HepG2 (cell line): ENCODE measurements around the gene BACH2. TPM values are rescaled to one million over a fixed set of nuclear protein-coding genes. Genes with fewer than 3 reads are reported as not detected.

Source experiments
- ATAC-seq: fragments of 200-7000 bp; cut with Tn5 transposase; 3 replicates; pipeline ENCODE4 v1.9.1; 2020; ENCODE audit warnings: mild to moderate bottlenecking, moderate library complexity
- BruUV-seq: library from RNA; stranded (reverse); fragments of 400-500 nt; replicated peaks from 2 replicates; lab custom pipeline; 2021; lab: Mats Ljungman, UMichigan
- CTCF ChIA-PET: fragments of 300-600 bp; formaldehyde crosslinking; extraction: SDS; loops from one replicate; lab custom pipeline; 2021; ENCODE audit warnings: low total read pairs, inconsistent platforms, low intra/inter-chr PET ratio; lab: Yijun Ruan, JAX
- POLR2A ChIA-PET: fragments of 350-600 bp; sonication (Branson Sonifier 250); formaldehyde crosslinking; loops from one replicate; lab custom pipeline; 2020; ENCODE audit warnings: antibody characterized with exemption, inconsistent platforms; lab: Yijun Ruan, JAX
- DNase-seq: peaks from one replicate; pipeline ENCODE4 v3.0.0-alpha.2; 2015; ENCODE audit warnings: low spot score
- FAIRE-seq: peaks from 3 replicates; lab custom pipeline; 2011; peaks lifted over from hg19 to GRCh38; lab: Jason Lieb, UNC
- H2AFZ ChIP-seq: one replicate; pipeline ENCODE4 v1.6.1; 2011; ENCODE audit warnings: low read length, inconsistent platforms
- H3K27ac ChIP-seq: fragments of 300-600 bp; 3 replicates; pipeline ENCODE4 v1.8.0; 2011; ENCODE audit warnings: mixed run types, mild to moderate bottlenecking, mixed read lengths, low read length, inconsistent platforms; ENCODE audit not compliant: insufficient read depth; ENCODE audit errors: extremely low read length
- H3K27me3 ChIP-seq, 2 experiments: fragments of 200-600 bp in 1 of 2; 2 replicates in 1 of 2; 3 replicates in 1 of 2; pipeline versions ENCODE4 v1.6.0 to v1.8.0; 2011; ENCODE audit warnings: low read length in 2 of 2, mild to moderate bottlenecking in 2 of 2, moderate library complexity in 2 of 2, inconsistent platforms in 1 of 2; ENCODE audit not compliant: insufficient read depth in 2 of 2, control insufficient read depth in 1 of 2
- H3K36me3 ChIP-seq, 2 experiments: fragments of 200-600 bp in 1 of 2; replicated peaks in 1 of 2; 2 replicates in 1 of 2; 3 replicates in 1 of 2; pipeline versions ENCODE4 v1.5.1 to v1.8.0; 2011; ENCODE audit warnings: low read length in 2 of 2, inconsistent platforms in 1 of 2; ENCODE audit not compliant: insufficient read depth in 2 of 2, control insufficient read depth in 1 of 2
- H3K4me1 ChIP-seq: 2 replicates; pipeline ENCODE4 v1.5.1; 2012; ENCODE audit warnings: low read length, inconsistent platforms; ENCODE audit not compliant: insufficient read depth
- H3K4me2 ChIP-seq: 2 replicates; pipeline ENCODE4 v1.6.0; 2011; ENCODE audit warnings: low read depth, low read length, inconsistent platforms
- H3K4me3 ChIP-seq, 3 experiments: fragments of 200-600 bp in 1 of 3; sonication (generic), shearing (Covaris generic) in 1 of 3; replicated peaks in 1 of 3; 2 replicates each; pipeline ENCODE4 v1.5.1; 2011 to 2016; ENCODE audit warnings: low read length in 3 of 3, inconsistent platforms in 2 of 3, low read depth in 2 of 3, mild to moderate bottlenecking in 2 of 3, control low read depth in 1 of 3, mixed read lengths in 1 of 3; ENCODE audit not compliant: insufficient read depth in 1 of 3
- H3K79me2 ChIP-seq: one replicate; pipeline ENCODE4 v1.6.1; 2011; ENCODE audit warnings: low read length, inconsistent platforms; ENCODE audit not compliant: insufficient read depth
- H3K9ac ChIP-seq: 2 replicates; pipeline ENCODE4 v1.6.0; 2011; ENCODE audit warnings: mild to moderate bottlenecking, low read depth, low read length, inconsistent platforms; ENCODE audit not compliant: insufficient read depth
- H3K9me3 ChIP-seq: 2 replicates; pipeline ENCODE4 v1.5.1; 2012; ENCODE audit warnings: mild to moderate bottlenecking, low read length
- H4K20me1 ChIP-seq: 2 replicates; pipeline ENCODE4 v1.6.0; 2011; ENCODE audit warnings: inconsistent platforms, mild to moderate bottlenecking, low read length, moderate library complexity; ENCODE audit not compliant: insufficient read depth
- BCL3 ChIP-seq: sonication (generic); formaldehyde crosslinking; IDR thresholded peaks from 2 replicates; pipeline ENCODE4 v1.5.1; 2020; ENCODE audit warnings: mild to moderate bottlenecking, missing genetic modification reagents, moderate library complexity
- ETV5 ChIP-seq: IDR thresholded peaks from 2 replicates; pipeline ENCODE4 v1.6.1; 2018; ENCODE audit warnings: missing biosample characterization, missing genetic modification reagents, inconsistent platforms, borderline replicate concordance
- HNRNPH1 ChIP-seq: fragments of 200-400 bp; formaldehyde crosslinking; optimal IDR thresholded peaks from 2 replicates; pipeline ENCODE3; 2017; ENCODE audit warnings: mild to moderate bottlenecking, low read depth, low read length
- ZNF160 ChIP-seq: sonication (generic); formaldehyde crosslinking; IDR thresholded peaks from 2 replicates; pipeline ENCODE4 v1.8.0; 2022; ENCODE audit warnings: mild to moderate bottlenecking, inconsistent platforms, missing genetic modification reagents
- WGBS: methylation state at CpG from one replicate; pipeline ENCODE4 v1.1.6; 2017; ENCODE audit warnings: low lambda C conversion rate; 5-methylcytosine and 5-hydroxymethylcytosine counted together
- in situ Hi-C: cut with HindIII; loops from 2 replicates; pipeline ENCODE4 v1.10.0; 2017; ENCODE audit warnings: low pct_unique_long_range_greater_than_20kb; ENCODE audit not compliant: extremely low pct_ligation_motif_present
- intact Hi-C: fragments of 100-400 bp; cut with micrococcal nuclease; formaldehyde crosslinking; loops from one replicate; pipeline ENCODE4 v1.10.0; 2022; ENCODE audit not compliant: unreplicated experiment
- polyA plus RNA-seq, 8 experiments: library from polyadenylated mRNA; depleted of rRNA in 3 of 8; stranded (reverse) in 7 of 8; unstranded in 1 of 8; fragments of >200 nt; fragmentation: Illumina TruSeq in 4 of 8; extraction: Trizol in 4 of 8; gene quantifications; 2 replicates each; pipeline versions ENCODE4 v1.2.1 to v1.2.3, GENCODE V29; 2011 to 2016; ENCODE audit warnings: low read depth in 4 of 8, missing spikeins in 1 of 8, mixed read lengths in 1 of 8; ENCODE audit not compliant: insufficient read depth in 1 of 8
- total RNA-seq, 5 experiments: library from RNA; depleted of rRNA; stranded (reverse); fragments of >200 nt; fragmentation: Illumina TruSeq; extraction: Trizol; gene quantifications; 2 replicates each; pipeline ENCODE4 v1.2.3, GENCODE V29; 2016; ENCODE audit warnings: low read depth in 1 of 5

The BACH2 gene
- total and polyA plus RNA-seq, 2 of the 13 experiments (the other 11 are each of a cell fraction or from before 2014, with no cell fraction given), result 0.01 TPM; not detected in 1

DNA sequence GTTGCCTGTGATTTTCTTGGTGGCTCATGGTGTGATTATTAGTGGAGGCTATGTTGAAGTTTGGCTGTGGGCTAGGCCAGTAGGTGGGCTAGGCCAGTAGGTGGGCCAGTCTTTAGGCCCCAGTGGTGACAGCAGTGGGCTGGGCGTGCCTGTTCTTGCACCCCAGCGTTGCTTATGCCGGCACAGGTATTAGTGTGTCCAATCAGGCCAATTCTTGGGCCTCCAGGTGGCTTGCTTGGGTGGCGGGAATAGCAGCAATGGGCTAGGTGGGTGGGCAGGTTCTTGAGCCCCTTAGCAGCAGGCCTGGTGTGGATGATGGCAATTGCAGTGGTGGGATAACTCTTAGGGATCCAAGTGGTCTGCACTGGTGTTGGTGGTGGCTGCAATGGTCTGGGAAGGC is 379.4 kb downstream of the BACH2 start (continued):
- TF ChIP-seq HNRNPH1 (no peak), BCL3 (CRISPR knock-in tag) (no peak)
- TF ChIP-seq, all 625 proteins: peak for 0

DNA sequence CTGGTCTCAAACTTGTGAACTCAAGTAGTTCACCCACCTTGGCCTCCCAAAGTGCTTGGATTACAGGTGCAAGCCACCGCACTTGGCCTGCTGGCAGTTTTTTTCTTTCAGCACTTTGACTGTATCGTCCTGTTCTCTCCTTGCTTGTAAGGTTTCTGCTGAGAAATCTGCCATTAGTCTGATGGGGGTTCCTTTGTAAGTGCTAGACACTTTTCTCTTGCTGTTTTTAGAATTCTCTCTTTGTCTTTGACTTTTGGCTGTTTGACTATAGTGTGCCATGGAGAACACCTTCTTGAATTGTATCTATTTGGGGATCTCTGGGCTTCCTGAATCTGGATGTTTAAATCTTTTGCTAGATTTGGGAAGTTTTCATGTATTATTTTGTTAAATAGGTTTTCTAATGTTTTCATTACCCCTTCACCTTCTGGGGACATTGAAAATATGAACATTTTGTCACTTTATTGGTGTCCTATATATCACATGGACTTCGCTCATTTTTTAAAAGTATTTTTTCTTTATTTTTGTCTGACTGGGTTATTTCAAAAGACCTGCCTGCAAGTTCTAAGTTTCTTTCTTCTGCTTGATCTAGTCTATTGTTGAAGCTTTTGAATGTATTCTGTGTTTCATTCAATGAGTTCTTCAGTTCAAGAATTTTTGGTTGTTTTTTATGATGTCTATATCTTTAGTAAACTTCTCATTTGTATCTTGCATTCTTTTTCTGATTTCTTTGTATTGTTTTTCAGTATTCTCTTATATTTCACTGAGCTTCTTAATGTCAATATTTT is 380.3 kb downstream of the BACH2 start:
- Histone ChIP-seq H3K9me3 (no peaks in the 10 kb centered on the region; the same call in 1 of the 2 replicates), H3K79me2 (no peaks in the 10 kb centered on the region), H4K20me1 (no peaks in the 10 kb centered on the region), H3K27ac (no peak overlapping the region)
- no peak for ATAC-seq
- POLR2A ChIA-PET, result no interaction called here
- intact Hi-C loops, result no loop called here
- FAIRE-seq, result no peak
- CTCF ChIA-PET, result no interaction called here
- peak; percentile 56; the same call in 1 of the 2 replicates for TF ChIP-seq ZNF160
- TF ChIP-seq ETV5 (CRISPR knock-in tag), result no peak
- TF ChIP-seq, all 625 proteins: peak for 1
- H3K4me1 ChIP-seq, result no peaks in the 10 kb centered on the region
- no TSS peak for BruUV-seq
- H3K4me2 ChIP-seq, result no peak overlapping the region
- no peak overlapping the region for H3K9ac ChIP-seq
- H3K36me3 ChIP-seq, result no peaks in the 10 kb centered on the region
- no peak overlapping the region for H3K4me3 ChIP-seq
- in situ Hi-C loops, result no loop called here
- H3K27me3 ChIP-seq, result peaks cover 2 to 6% of the 10 kb centered on the region in 2 experiments; a peak in 3 of 5 replicates
- whole genome bisulfite sequencing, result 5% methylated on average over 3 of the region's 3 CpGs
- no peak for DNase-seq
- H2AFZ ChIP-seq, result no peak overlapping the region
